HG03378 (cell line): ENCODE measurements around the gene TRMT6.

Source experiments
- ATAC-seq: cut with Tn5 transposase; IDR thresholded peaks from one replicate; pipeline ENCODE4 v1.9.1; 2021; ENCODE audit warnings: mild to moderate bottlenecking, moderate library complexity; ENCODE audit not compliant: unreplicated experiment

Gene TRMT6

DNA sequence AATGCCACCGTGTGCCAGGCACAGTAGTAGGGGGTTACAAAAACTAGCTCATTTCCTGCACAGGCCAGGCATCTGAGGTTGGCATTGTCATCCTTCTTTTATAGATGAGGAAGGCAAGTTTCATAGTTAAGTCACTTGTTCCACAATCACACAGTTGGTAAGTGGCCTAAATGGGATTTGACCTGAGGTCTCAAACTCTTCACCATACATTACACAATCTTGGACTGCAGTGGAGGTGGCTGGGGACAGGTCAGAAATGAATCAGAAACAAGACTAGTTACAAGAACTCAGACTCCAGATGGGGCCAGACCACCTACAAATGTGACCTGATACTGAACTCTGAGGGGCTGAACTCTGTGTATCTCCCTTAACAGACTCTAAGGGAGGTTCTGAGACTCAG lies 49.4 kb downstream of the TRMT6 start:
- ATAC-seq: no peak

DNA sequence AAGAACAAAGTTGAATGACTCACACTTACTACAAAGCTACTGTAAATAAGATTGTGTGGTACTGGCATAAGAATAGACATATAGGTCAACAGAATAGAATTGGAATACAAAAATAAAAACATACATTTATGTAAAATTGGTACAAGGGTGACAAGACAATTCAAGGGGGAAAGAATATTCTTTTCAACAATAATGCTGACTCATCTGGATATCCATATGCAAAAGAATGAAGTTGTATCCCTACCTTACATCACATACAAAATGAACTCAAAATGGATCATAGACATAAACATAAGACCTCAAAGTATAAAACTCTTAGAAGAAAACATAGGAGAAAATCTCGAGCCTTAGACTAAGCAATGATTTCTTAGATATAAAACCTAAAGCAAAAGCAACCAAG lies 50.9 kb downstream of the TRMT6 start:
- ATAC-seq: no peak

DNA sequence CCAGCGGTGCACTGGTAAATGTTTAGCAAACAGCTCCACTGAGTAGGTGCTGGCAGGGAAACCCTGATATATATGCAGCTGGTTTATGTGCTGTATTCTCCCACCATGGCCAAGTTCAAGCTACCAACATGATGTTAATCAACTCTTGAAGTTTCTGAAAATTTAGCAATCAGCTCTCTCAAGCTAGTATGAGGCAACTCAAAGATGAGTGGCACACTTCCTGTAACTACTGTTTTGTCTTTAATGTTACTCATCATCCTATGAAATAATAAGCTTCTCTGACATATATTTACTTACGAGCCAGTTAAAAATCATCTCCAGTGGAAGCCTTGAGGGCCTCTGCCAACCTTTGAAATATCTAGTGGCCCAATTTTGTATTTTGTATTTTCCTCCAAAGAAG lies 54.7 kb downstream of the TRMT6 start:
- no peak for ATAC-seq

DNA sequence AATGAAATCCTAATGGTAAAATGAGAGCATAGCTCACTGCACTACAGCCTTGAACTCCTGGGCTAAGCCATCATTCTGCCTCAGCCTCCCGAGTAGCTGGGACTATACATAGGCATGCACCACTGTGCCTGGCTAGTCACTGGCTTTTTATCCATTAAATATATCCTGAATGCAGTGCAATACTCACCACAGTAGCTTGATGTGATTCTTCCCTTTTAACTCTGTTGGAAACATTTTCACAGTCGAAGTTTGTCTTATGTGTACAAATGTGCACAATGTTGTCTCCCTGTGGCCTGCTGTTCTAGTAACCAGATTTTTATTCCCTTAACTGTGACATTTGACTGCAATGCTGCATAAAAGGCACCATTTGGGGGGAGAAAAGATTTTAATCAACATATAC lies 56.7 kb downstream of the TRMT6 start:
- no peak for ATAC-seq

DNA sequence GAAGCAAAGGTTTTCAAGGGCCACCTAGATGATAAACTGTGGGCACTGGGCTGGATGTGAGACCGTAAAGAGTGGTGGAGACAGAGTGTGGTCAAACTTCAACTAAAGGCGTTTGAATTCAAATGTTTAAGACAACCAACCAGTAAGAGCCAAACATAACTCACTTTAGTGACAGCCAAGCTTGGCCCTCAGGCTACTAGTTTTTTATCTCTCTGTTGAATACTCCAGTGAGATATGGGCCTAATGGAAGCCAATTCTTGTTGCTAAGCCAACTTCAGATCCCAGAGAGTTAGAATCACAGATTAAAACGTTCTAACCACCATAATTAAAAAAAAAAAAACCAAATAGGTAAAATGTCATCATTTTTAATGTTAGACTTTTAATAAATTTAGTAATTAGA lies 57.3 kb downstream of the TRMT6 start:
- ATAC-seq: no peak

DNA sequence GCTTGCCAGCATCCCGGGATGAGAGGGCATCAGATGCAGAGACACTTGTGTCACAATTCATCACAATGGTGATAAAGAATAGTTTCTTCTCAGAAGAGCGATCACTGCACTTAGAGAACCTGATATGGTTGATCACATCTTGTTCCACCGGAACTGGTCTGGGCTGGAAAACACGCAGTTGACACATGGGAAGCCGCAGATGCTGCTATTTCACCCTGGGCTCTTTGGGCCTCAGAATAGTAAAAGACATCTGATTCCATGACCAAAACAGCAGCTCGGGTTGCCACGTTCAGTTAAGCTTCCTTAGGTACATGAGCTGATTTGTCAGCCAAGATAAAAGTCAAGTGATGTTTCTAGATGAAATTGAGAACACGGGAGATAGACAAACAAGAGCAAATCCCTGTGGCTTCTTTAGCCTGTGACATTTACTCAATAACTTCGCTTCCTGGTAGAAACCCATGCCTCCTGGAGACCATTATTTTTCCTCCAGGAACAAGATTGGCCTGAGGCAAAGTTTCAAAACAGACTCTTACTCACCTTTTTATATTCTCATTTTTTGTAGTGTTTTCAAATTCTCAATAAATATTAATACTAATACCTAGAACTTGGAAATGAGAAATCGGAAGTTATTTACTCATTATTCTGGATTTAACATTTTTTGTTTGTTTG lies 59.4 kb downstream of the TRMT6 start:
- no peak for ATAC-seq

DNA sequence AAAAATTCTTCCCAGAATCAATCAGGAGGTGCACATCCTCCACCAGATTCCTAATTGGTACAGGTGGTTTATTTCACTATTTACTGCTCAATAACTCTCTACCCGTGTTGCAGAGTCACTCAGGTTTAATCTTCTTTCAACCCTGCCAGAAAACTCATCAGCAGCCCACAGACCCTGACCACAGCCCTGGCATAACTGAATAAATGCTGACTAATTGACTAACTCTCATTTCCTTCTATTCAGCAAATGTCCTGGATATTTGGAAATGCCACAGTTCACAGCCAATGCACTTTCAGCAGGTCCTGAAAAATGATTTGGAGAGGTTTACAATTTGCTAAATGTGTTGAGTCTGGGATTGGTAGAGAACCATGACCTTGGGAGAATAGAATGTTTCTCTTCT lies 62.3 kb downstream of the TRMT6 start:
- no peak for ATAC-seq

DNA sequence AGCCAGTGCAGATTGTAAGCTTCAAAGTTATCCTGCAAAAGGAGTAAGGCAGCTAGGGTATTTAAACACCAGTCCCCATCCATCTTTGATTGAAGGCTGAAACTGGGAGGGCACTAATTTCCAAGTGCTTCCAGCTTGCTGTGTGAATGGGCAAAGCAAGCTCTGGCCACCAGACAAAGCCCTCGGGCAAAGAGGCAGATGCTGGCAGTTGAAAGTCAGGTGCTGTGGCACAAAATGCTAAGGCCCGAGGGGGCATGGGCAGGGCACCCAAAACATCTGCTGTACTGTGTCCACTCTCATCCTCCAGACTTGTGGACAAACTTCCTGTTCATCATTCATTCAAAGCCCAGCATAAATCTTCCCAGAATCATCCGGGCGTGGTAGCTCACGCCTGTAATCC lies 62.9 kb downstream of the TRMT6 start:
- ATAC-seq: no peak
